Right lobe of liver (tissue), 6 donors: ENCODE measurements around the gene VPS11. TPM values are rescaled to one million over a fixed set of nuclear protein-coding genes. Genes with fewer than 3 reads are reported as not detected.

Experiments used
- ATAC-seq, 4 donors: fragments of 200-7000 bp; cut with Tn5 transposase; one replicate each; pipeline ENCODE4 v1.9.1; 2020; ENCODE audit warnings: mild to moderate bottlenecking in 4 of 4, moderate library complexity in 4 of 4
- DNase-seq, 3 donors: peaks; one replicate each; pipeline ENCODE4 v3.0.0-alpha.2; 2020
- H3K27ac ChIP-seq, 3 donors: fragments of 200-600 bp; one replicate each; pipeline ENCODE4 v1.8.0; 2022
- H3K27me3 ChIP-seq, 2 donors: fragments of 200-600 bp; one replicate each; pipeline ENCODE4 v1.8.0; 2022
- H3K36me3 ChIP-seq, 4 donors: fragments of 200-600 bp; sonication (generic) in 1 of 4; one replicate each; pipeline versions ENCODE4 v1.5.1 to v1.8.0; 2017 to 2022; ENCODE audit warnings: control low read depth in 1 of 4
- H3K4me1 ChIP-seq, 4 donors: fragments of 200-600 bp; sonication (generic) in 1 of 4; one replicate each; pipeline versions ENCODE4 v1.5.1 to v1.8.0; 2017 to 2022; ENCODE audit warnings: control low read depth in 1 of 4
- H3K4me3 ChIP-seq, 3 donors: fragments of 200-600 bp; one replicate each; pipeline ENCODE4 v1.8.0; 2022
- H3K9me3 ChIP-seq, 4 donors: fragments of 200-600 bp; sonication (generic) in 1 of 4; one replicate each; pipeline versions ENCODE4 v1.5.1 to v1.8.0; 2017 to 2022; ENCODE audit warnings: control low read depth in 1 of 4
- CTCF ChIP-seq, 4 donors: fragments of 200-600 bp in 3 of 4; fragments of 450-650 bp in 1 of 4; IDR thresholded peaks; one replicate each; pipeline versions ENCODE4 v1.5.1 to v1.8.0; 2016 to 2022; ENCODE audit warnings: antibody characterized with exemption in 4 of 4, mild to moderate bottlenecking in 2 of 4
- POLR2A ChIP-seq: fragments of 450-650 bp; IDR thresholded peaks from one replicate; pipeline ENCODE4 v1.6.1; 2017; ENCODE audit warnings: antibody characterized with exemption, mild to moderate bottlenecking
- WGBS: methylation state at CpG from one replicate; pipeline ENCODE4 v1.1.6; 2018; ENCODE audit warnings: low coverage, low lambda C conversion rate; ENCODE audit not compliant: insufficient coverage; ENCODE audit errors: missing lambda C conversion rate; 5-methylcytosine and 5-hydroxymethylcytosine counted together
- intact Hi-C, 2 donors: fragments of 100-400 bp; cut with DNase I; formaldehyde crosslinking; loops; one replicate each; pipeline versions ENCODE4 v1.11.2 to v1.14.1; 2022
- total RNA-seq, 6 experiments: library from RNA; depleted of rRNA in 2 of 6; stranded (reverse); fragments of >200 nt in 2 of 6; fragmentation: NEBNext Ultra II Directional in 3 of 6; extraction: Animal tissue kit (Norgen Biotek cat#: 25700) in 3 of 6; gene quantifications; one replicate each; pipeline versions ENCODE4 v1.1.0 to v1.2.4, GENCODE V29; 2016 to 2023
- donor health status: DM: no; HTN: yes; CAD: no.
- donor health status: DM: no; HTN: no; CAD: no.
- donor health status: DM: no; HTN: no; CAD: no.
- donor health status: DM: no; HTN: yes; CAD: no.
- donor health status: DM: no; HTN: yes; CAD: no.

The VPS11 gene
- total RNA-seq, 6 experiments from 2014 or later: 8.5 to 18.3 (median 11.3) TPM

- WGBS: 71% methylated on average over 4 of the region's 5 CpGs
Observed at GRCh38 chr11:119116601-119117000, 49.0 kb downstream of the VPS11 start.

GRCh38 chr11:119117004-119117706 is 49.5 kb downstream of the VPS11 start:
- H3K4me3 ChIP-seq: no peak overlapping the region
- no peak overlapping the region for H3K27ac ChIP-seq
- DNase-seq (no peak), ATAC-seq (no peak)
- peaks cover 0 to 21% (median 3%) of the 10 kb centered on the region in 4 donors for H3K36me3 ChIP-seq
- peaks cover 0 to 7% (median under 1%) of the 10 kb centered on the region in 4 donors for H3K4me1 ChIP-seq
- intact Hi-C loops: no loop called here
- 97% methylated on average over 3 of the region's 3 CpGs for WGBS
- no peaks in the 10 kb centered on the region for H3K9me3 ChIP-seq
- H3K27me3 ChIP-seq: no peaks in the 10 kb centered on the region
- TF ChIP-seq CTCF (IDR thresholded peaks at IDR 0.05) (no peak), POLR2A (no peak)

More at GRCh38 chr11:119116601-119117000, 49.0 kb downstream of the VPS11 start:
- H3K9me3 ChIP-seq: no peaks in the 10 kb centered on the region
- ATAC-seq: no peak
- TF ChIP-seq CTCF (IDR thresholded peaks at IDR 0.05) (no peak), POLR2A (no peak)
- peak overlapping the region in 2 of 3 donors; percentile 19 to 47 for H3K27ac ChIP-seq
- no peaks in the 10 kb centered on the region for H3K27me3 ChIP-seq
- intact Hi-C loops: no loop called here
- DNase-seq: no peak
- peaks cover 0 to 26% (median 8%) of the 10 kb centered on the region in 4 donors for H3K36me3 ChIP-seq
- peaks cover 0 to 5% (median 0%) of the 10 kb centered on the region in 4 donors for H3K4me1 ChIP-seq
- no peak overlapping the region for H3K4me3 ChIP-seq

- WGBS: 90% methylated on average over 5 of the region's 5 CpGs
Observed at GRCh38 chr11:119118227-119118626, 50.6 kb downstream of the VPS11 start.

GRCh38 chr11:119118946-119119345 is 51.3 kb downstream of the VPS11 start:
- peaks cover 0 to 14% (median 3%) of the 10 kb centered on the region in 4 donors for H3K4me1 ChIP-seq
- no peak overlapping the region for H3K27ac ChIP-seq
- no peaks in the 10 kb centered on the region for H3K27me3 ChIP-seq
- H3K4me3 ChIP-seq: no peak overlapping the region
- intact Hi-C loops: no loop called here
- 100% methylated on average over 1 of the region's 1 CpG for WGBS
- TF ChIP-seq CTCF (IDR thresholded peaks at IDR 0.05) (no peak), POLR2A (no peak)
- H3K9me3 ChIP-seq: no peaks in the 10 kb centered on the region
- DNase-seq (no peak), ATAC-seq (no peak)
- peaks cover 0 to 14% (median 3%) of the 10 kb centered on the region in 4 donors for H3K36me3 ChIP-seq

More at GRCh38 chr11:119118227-119118626, 50.6 kb downstream of the VPS11 start:
- Histone ChIP-seq H3K4me3 (no peak overlapping the region), H3K9me3 (no peaks in the 10 kb centered on the region), H3K4me1 (peaks cover 0 to 14% (median 3%) of the 10 kb centered on the region in 4 donors), H3K27me3 (no peaks in the 10 kb centered on the region), H3K27ac (no peak overlapping the region), H3K36me3 (peaks cover 0 to 14% (median 3%) of the 10 kb centered on the region in 4 donors)
- intact Hi-C loops: no loop called here
- no peak for TF ChIP-seq POLR2A
- ATAC-seq (no peak), DNase-seq (no peak)

- DNase-seq (no peak), ATAC-seq (no peak)
- Histone ChIP-seq H3K4me3 (peak overlapping the region; percentile 56 to 96 (median 90)), H3K9me3 (no peaks in the 10 kb centered on the region), H3K4me1 (peaks cover 0 to 18% (median 4%) of the 10 kb centered on the region in 4 donors), H3K36me3 (peaks cover 0 to 15% (median 0%) of the 10 kb centered on the region in 4 donors), H3K27me3 (no peaks in the 10 kb centered on the region), H3K27ac (peak overlapping the region in 2 of 3 donors; percentile 61)
- TF ChIP-seq CTCF (IDR thresholded peaks at IDR 0.05) (no peak), POLR2A (no peak)
- intact Hi-C loops: no loop called here
- 21% methylated on average over 5 of the region's 5 CpGs for WGBS
Observed at GRCh38 chr11:119120639-119121007, 53.0 kb downstream of the VPS11 start.
